Measurements from ENCODE around the gene ABTB1.

DNA sequence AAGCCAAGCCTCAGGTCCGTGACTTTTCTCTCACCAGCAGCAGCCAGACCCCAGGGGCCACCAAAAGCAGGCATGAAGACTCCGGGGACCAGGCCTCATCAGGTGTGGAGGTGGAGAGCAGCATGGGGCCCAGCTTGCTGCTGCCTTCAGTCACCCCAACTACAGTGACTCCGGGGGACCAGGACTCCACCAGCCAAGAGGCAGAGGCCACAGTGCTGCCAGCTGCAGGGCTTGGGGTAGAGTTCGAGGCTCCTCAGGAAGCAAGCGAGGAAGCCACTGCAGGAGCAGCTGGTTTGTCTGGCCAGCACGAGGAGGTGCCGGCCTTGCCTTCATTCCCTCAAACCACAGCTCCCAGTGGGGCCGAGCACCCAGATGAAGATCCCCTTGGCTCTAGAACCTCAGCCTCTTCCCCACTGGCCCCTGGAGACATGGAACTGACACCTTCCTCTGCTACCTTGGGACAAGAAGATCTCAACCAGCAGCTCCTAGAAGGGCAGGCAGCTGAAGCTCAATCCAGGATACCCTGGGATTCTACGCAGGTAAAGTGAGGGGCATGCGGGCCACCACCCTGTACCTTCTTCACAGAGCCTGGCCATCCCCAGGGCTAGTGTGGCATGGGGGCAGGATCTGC lies 12.0 kb upstream of the ABTB1 start:
- no peak for TF ChIP-seq POLR2A (IDR thresholded peaks at IDR 0.05)
- TF ChIP-seq, protein P1, sequence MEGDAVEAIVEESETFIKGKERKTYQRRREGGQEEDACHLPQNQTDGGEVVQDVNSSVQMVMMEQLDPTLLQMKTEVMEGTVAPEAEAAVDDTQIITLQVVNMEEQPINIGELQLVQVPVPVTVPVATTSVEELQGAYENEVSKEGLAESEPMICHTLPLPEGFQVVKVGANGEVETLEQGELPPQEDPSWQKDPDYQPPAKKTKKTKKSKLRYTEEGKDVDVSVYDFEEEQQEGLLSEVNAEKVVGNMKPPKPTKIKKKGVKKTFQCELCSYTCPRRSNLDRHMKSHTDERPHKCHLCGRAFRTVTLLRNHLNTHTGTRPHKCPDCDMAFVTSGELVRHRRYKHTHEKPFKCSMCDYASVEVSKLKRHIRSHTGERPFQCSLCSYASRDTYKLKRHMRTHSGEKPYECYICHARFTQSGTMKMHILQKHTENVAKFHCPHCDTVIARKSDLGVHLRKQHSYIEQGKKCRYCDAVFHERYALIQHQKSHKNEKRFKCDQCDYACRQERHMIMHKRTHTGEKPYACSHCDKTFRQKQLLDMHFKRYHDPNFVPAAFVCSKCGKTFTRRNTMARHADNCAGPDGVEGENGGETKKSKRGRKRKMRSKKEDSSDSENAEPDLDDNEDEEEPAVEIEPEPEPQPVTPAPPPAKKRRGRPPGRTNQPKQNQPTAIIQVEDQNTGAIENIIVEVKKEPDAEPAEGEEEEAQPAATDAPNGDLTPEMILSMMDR (IDR thresholded peaks at IDR 0.05): no peak

Data from right lobe of liver (tissue), 4 donors.